Osteocyte (in vitro differentiated cells): ENCODE data around the gene TYMS. TPM values are rescaled to one million over a fixed set of nuclear protein-coding genes. Genes with fewer than 3 reads are reported as not detected.

ENCODE experiments used
- DNase-seq: peaks from one replicate; pipeline ENCODE4 v3.0.0; 2021; ENCODE audit warnings: mixed read lengths; ENCODE audit not compliant: unreplicated experiment; ENCODE audit errors: extremely low spot score
- H3K27ac Mint-ChIP-seq: one replicate; pipeline ENCODE4 v1.8.0; 2021; ENCODE audit warnings: mild to moderate bottlenecking, mixed read lengths; ENCODE audit not compliant: unreplicated experiment
- H3K27me3 Mint-ChIP-seq: one replicate; pipeline ENCODE4 v1.8.0; 2021; ENCODE audit warnings: mixed read lengths; ENCODE audit not compliant: unreplicated experiment
- H3K36me3 Mint-ChIP-seq: one replicate; pipeline ENCODE4 v1.8.0; 2021; ENCODE audit warnings: mixed read lengths; ENCODE audit not compliant: unreplicated experiment
- H3K4me1 Mint-ChIP-seq: one replicate; pipeline ENCODE4 v1.8.0; 2021; ENCODE audit warnings: mixed read lengths; ENCODE audit not compliant: unreplicated experiment
- H3K4me3 Mint-ChIP-seq: one replicate; pipeline ENCODE4 v1.8.0; 2021; ENCODE audit warnings: mild to moderate bottlenecking, moderate library complexity, mixed read lengths; ENCODE audit not compliant: unreplicated experiment
- H3K9me3 Mint-ChIP-seq: one replicate; pipeline ENCODE4 v1.8.0; 2021; ENCODE audit warnings: mixed read lengths; ENCODE audit not compliant: unreplicated experiment
- total RNA-seq: library from RNA; stranded (reverse); gene quantifications from 2 replicates; pipeline ENCODE4 v1.2.1, GENCODE V29; 2021
- TF ChIP-seq, protein P1 (sequence below): fragments of 200-600 bp; sonication (generic); IDR thresholded peaks from 2 replicates; pipeline ENCODE4 v1.5.0; 2021; ENCODE audit warnings: antibody characterized with exemption, mild to moderate bottlenecking, moderate library complexity

TYMS gene
- total RNA-seq, 1 donor from 2014 or later, result 35.7 TPM

DNA sequence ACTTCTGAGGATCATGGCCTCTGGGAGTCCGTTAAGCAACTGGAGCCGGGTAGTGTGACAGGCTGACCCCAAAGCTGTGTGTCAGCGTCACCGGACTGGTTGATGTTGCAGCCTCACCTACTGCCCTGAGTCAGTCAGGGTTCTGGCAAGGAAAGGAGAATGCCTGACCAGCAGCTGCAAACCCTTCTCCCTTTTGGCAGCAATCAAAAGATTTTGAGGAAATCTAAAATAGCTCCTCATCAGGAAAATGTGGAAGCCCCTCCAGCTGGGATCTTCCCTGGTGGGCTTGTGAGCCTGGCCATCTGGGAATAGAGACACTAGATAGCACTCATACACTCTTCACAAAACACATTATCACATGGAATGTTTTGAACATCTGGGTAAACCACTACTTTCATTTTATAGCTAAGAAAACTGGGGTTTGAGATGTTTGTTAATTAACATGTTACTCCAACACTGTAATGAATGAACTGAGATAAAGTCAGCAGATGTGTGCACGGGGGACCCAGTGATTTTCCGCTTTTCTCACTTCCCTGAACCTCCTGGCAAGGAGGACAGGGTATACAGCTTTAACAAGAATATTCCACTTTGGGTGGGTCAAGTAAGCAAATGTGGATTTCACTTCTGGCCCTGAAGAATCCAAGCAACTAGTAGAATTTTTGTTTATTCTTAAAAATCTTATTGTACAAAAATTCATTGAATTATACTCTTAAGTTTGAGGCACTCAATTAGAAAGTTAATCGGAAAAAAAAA, 36.0 kb upstream of the TYMS start:
- no peak overlapping the region for H3K4me3 Mint-ChIP-seq
- no peak for DNase-seq
- no peaks in the 10 kb centered on the region for H3K9me3 Mint-ChIP-seq
- TF ChIP-seq, protein P1, sequence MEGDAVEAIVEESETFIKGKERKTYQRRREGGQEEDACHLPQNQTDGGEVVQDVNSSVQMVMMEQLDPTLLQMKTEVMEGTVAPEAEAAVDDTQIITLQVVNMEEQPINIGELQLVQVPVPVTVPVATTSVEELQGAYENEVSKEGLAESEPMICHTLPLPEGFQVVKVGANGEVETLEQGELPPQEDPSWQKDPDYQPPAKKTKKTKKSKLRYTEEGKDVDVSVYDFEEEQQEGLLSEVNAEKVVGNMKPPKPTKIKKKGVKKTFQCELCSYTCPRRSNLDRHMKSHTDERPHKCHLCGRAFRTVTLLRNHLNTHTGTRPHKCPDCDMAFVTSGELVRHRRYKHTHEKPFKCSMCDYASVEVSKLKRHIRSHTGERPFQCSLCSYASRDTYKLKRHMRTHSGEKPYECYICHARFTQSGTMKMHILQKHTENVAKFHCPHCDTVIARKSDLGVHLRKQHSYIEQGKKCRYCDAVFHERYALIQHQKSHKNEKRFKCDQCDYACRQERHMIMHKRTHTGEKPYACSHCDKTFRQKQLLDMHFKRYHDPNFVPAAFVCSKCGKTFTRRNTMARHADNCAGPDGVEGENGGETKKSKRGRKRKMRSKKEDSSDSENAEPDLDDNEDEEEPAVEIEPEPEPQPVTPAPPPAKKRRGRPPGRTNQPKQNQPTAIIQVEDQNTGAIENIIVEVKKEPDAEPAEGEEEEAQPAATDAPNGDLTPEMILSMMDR, result no peak
- H3K27me3 Mint-ChIP-seq, result peaks cover 33% of the 10 kb centered on the region
- H3K36me3 Mint-ChIP-seq, result no peaks in the 10 kb centered on the region
- no peaks in the 10 kb centered on the region for H3K4me1 Mint-ChIP-seq
- H3K27ac Mint-ChIP-seq, result no peak overlapping the region

GRCh38 chr18:622289-622688, 35.2 kb upstream of the TYMS start:
- Mint-ChIP-seq H3K27ac (no peak overlapping the region), H3K27me3 (peaks cover 35% of the 10 kb centered on the region), H3K4me3 (no peak overlapping the region), H3K36me3 (no peaks in the 10 kb centered on the region), H3K9me3 (no peaks in the 10 kb centered on the region), H3K4me1 (no peaks in the 10 kb centered on the region)
- DNase-seq, result no peak
- TF ChIP-seq, protein P1, result no peak

DNA sequence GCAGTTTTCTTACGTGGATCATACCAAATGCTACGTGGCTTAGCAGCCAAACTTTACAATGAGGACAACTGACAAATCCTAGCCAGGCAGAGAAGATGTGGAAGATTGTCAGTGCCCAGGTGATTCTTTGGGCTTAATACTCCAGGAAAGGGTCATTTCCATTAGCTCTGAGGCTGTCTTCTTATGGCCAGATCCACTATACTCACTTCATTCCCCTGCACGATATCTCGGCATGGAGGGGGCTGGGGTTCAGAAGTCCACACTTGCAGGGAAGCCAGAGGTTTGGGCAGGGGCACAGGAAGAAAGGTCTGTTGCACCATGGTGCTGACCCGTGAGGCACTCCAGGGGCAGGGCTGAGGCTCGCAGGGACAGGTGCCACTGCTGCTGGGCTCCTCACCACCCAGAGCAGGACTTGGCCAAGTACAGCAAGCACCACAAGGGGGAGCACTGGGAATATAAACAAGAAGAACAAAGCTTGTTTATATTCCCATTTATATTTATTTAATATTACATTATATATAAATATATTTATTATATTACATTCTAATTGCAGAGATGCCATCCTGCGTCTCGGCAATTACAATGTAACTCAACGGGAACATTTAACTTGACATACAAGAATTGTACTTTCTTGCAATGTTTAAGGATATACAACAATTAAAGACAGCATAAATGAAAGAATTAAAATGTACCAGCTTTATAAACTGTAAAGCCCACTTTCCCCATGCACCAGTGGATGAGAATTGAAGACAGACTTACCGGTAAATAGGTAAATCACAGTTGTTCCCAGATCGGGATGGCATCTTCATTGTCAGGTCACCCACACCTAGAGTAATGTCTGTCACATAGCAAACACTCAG, 33.5 kb upstream of the TYMS start:
- Mint-ChIP-seq H3K4me3 (no peak overlapping the region), H3K9me3 (no peaks in the 10 kb centered on the region), H3K36me3 (no peaks in the 10 kb centered on the region), H3K27ac (no peak overlapping the region), H3K27me3 (peaks cover 31% of the 10 kb centered on the region), H3K4me1 (no peaks in the 10 kb centered on the region)
- peak; percentile 88 for DNase-seq
- TF ChIP-seq, protein P1, result peak; percentile 83

DNA sequence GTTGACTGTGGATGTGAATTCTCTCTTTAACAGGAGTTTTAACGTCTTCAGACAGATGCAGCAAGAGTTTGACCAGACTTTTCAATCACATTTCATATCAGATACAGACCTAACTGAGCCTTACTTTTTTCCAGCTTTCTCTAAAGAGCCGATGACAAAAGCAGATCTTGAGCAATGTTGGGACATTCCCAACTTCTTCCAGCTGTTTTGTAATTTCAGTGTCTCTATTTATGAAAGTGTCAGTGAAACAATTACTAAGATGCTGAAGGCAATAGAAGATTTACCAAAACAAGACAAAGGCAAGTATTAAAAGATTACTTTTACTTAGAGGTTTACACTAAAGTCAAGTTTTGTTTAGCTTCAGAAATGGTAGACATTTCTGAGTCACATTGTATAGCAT, 30.2 kb upstream of the TYMS start:
- Mint-ChIP-seq H3K4me1 (no peaks in the 10 kb centered on the region), H3K4me3 (no peak overlapping the region), H3K27me3 (peaks cover 3% of the 10 kb centered on the region), H3K9me3 (no peaks in the 10 kb centered on the region), H3K27ac (no peak overlapping the region), H3K36me3 (no peaks in the 10 kb centered on the region)
- TF ChIP-seq, protein P1, result no peak
- DNase-seq, result no peak
